Right kidney (tissue), 1 donor: ENCODE data around the gene CIAO3.
"Not testable (repeated sequence)": the region's sequence is repeated elsewhere in the genome, so short reads cannot be mapped to it uniquely, and the experiment has no call there.

ENCODE experiments used
- DNase-seq: peaks from one replicate; pipeline ENCODE4 v3.0.0-alpha.2; 2016

The CIAO3 gene

DNA sequence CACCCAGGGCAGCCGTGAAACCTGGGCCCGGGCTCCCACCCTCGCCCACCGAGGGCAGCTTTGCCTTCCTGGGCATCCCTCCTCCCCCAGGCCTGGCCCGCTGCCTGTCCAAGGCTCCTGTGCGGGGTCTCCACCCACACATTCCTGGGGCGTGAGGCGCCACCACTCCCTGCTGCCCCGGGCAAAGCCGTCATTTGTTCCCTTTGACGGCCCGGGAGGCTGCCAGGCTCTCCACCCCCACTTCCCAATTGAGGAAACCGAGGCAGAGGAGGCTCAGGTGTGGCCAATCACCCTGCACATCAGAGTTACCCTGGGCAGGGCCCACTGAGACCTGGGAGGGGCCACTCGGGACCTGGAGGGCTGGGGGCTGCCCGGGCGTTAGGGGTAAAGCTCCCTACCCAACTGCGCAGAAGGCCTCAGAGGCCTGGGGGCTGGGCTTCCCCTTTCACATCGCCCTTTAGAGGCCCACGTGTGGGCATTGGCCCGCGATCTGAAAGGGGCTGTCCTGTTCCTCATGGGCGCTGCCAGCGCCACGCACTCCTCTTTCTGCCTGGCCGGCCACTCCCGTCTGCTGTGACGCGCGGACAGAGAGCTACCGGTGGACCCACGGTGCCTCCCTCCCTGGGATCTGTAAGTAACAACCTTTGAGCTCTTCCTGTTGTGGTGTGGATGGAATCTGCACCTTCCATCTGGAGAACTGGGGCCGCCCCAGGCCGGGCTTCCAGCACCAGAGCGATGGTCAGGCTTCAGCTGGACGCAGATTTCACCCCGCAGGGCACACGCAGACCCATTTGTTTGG lies 19.9 kb upstream of the CIAO3 start, which contains the start of gene MSLN:
TSS of gene MSLN (plus strand) at position 190 of the 799 bp plus-strand sequence. CDS start 1,947 bp downstream, outside the sequence.
- peak; percentile 52 for DNase-seq

GRCh38 chr16:760065-760464 lies 19.3 kb upstream of the CIAO3 start:
- no peak for DNase-seq

GRCh38 chr16:759110-759910 lies 18.5 kb upstream of the CIAO3 start:
- no peak for DNase-seq

DNA sequence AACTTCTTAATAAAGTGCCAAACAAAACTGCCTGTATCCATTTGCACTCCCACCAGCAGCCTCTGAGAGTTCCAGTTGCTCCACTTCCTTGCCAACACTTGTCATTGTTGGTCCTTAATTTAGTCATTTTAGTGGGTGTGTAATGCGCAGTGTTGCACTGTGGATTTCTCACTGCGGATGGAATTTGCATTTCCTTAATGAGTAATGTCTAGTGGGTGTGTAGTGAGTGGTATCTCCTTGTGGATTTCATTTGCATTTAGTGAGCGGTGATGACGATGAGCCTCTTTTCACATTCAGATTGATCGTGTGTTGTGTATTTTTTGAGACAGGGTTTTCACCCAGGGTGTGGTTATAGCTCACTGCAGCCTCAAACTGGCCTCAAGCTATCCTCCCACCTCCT lies 15.6 kb upstream of the CIAO3 start:
- no peak for DNase-seq

GRCh38 chr16:754656-755055 lies 13.9 kb upstream of the CIAO3 start:
- no peak for DNase-seq

DNA sequence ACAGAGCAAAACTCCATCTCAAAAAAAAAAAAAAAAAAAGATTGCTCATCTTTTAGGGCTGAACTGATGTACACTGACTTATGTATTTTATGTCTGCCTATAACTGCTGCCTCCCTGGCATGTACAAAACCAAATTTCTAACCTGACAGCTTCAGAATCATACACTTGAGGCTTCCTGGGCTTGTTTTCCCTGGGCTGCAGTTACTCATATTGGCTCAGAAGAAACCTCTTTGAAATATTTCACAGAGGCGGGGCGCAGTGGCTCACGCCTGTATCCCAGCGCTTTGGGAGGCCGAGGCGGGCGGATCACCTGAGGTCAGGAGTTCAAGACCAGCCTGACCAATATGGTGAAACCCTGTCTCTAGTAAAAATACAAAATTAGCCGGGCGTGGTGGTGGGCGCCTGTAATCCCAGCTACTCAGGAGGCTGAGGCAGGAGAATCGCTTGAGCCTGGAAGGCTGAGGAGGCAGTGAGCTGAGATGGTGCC lies 13.4 kb upstream of the CIAO3 start:
- DNase-seq = not testable (repeated sequence)

- DNase-seq = no peak
Measured at GRCh38 chr16:752007-752312, 11.2 kb upstream of the CIAO3 start.

DNA sequence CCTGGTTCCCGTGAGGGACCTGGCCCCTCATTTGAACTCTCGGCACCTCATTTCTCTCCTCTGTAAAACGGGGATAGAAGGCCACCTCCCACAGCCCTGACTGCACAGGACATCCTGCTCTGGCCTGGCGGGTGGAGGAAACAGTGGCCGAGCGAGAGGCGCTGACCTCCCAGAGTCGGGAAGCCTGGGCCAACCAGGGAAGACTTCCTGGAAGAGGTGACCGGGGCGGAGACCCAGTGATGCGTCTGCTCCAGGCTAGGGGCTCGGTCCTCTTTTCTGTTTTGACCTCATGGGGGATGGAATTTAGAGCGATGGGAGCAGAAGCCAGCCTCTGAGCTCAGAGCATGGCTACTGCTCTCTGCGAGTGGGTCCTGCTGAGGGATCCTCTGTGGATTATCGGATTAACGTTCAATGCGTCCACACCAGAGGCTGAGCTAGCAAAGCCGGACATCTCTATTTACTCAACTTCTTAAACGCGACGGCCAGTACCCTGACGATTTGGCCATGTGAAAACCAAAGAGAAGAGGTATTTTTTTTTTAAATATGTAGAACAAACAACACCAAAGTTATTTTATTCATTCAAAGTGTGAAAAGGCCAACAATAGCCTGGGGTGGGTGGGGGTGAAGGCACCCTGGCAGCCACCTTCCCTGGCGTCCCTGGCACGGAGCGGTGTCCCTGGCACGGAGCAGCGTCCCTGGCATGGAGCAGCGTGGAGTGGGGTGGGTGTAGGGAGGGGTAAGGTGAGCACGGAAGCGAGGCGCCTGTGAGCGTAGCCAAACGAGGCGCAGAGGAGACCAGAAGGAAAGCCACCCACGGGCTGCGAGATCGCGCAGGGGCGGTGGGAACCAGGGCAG lies 10.6 kb upstream of the CIAO3 start:
- no peak for DNase-seq

GRCh38 chr16:750485-750884 lies 9.7 kb upstream of the CIAO3 start:
- no peak for DNase-seq

- no peak for DNase-seq
Measured at GRCh38 chr16:749010-749409, 8.2 kb upstream of the CIAO3 start.

- DNase-seq = no peak
Measured at GRCh38 chr16:747978-748746, 7.4 kb upstream of the CIAO3 start.

DNA sequence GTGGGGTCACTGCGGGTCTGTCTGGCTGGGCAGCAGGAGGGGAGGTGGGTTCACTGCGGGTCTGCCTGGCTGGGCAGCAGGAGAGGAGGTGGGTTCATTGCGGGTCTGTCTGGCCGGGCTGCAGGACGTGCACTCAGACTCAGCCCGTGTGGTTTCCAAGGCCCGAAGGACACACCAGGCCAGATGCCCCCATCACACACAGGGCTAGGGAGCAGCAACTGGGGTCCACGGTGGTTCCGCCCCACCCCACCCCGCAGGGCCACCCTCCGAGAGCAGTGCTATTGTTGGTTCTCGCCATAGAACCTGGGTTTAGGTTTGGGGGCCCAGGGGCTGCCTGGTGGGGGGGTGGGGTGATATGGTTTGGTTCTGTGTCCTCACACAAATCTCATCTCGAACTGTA lies 5.8 kb upstream of the CIAO3 start:
- DNase-seq = no peak

- no peak for DNase-seq
Measured at GRCh38 chr16:745739-746138, 4.9 kb upstream of the CIAO3 start.

DNA sequence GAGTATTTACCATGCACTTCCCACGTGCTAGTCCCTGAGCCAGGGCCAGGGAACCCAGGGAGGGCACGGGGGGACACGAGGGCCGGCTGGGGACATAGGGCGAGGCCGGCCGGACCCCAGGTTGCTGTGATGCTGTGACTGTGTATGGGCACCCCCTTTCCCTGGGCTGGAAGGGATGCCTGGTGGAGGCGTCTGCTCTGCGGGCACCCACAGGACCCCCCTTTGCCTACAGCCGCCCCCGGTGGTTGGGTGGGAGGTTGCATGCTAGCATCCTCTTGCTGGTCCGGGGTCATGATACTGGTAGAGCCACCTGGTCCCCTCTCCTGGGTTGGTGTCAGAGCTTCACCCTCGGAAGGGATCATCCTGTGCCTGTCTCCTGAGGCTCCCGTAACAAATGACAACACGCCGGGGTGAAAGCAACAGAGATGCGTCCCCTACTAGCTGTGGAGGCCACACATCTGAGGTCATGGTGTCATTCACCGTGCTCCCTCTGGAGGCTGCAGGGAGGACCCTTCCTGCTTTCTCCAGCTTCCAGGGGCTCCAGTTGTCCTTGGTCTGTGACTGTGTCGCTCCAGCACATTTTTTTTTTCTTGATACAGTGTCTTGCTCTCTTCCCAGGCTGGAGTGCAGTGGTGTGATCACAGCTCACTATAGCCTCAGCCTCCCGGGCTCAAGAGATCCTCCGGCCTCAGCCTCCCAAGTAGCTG lies 3.1 kb upstream of the CIAO3 start:
- DNase-seq = no peak

- not testable (repeated sequence) for DNase-seq
Measured at GRCh38 chr16:742894-743293, 2.1 kb upstream of the CIAO3 start.

DNA sequence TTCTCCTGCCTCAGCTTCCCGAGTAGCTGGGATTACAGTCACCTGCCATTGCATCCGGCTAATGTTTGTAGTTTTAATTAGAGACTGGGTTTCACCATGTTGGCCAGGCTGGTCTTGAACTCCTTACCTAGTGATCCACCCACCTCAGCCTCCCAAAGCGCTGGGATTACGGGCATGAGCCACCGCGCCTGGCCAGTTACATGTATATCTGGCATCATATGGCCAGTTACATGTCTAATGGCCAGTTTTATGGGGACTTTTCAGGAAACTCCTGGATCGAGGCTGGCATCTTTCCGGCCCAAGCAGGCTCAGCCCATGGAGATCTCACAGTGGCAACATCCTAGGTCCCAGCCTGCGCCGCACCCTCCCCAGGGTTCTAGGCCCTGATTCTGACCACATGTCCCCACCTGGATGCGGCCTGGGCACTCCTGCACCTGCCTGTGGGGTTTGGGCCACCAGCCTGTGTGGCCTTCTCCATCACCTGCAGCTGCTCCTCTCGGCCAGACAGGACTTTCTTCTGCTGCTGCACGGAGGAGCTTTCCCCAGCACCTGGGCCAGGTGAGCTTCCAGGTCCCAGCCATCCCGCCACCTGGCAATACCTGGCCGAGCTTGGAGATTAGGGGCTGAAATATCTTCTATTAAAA lies 1.3 kb upstream of the CIAO3 start:
- DNase-seq = no peak

- no peak for DNase-seq
Measured at GRCh38 chr16:740459-740763, 386 bp downstream of the CIAO3 start.

- DNase-seq = peak; percentile 46
Measured at GRCh38 chr16:739560-740458, 988 bp downstream of the CIAO3 start.

DNA sequence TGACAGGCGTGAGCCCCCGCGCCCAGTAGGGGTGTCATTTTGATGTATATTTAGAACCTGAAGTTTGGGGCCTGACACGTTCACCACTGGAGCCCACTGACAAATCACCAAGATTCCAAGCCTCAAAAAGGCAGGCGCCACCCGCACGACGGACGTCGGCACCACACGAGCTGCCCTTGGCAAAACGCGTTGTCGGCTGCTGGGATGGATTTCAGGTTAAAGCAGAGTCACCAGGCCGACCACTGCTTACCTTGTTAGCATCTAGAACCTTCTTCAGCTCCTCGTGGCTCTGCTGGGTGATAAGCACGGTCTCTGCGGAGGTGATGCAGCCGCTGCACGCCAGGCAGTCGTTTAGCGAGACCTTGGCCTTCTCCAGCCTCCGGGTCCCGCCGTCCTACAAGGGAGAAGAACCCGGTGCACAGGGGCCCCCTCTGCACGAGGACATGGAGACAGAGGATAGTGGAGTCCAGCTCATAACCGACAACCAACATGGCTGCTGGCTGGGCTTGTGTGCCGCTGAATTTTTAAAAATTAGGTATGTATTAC lies 3.8 kb downstream of the CIAO3 start:
- no peak for DNase-seq
